Measurements from ENCODE around the gene MTERF2.
A peak's percentile ranks its signal among the peaks of the same experiment; 100 is the strongest.
"Not testable (repeated sequence)": the region's sequence is repeated elsewhere in the genome, so short reads cannot be mapped to it uniquely, and the experiment has no call there.

MTERF2 gene, protein sequence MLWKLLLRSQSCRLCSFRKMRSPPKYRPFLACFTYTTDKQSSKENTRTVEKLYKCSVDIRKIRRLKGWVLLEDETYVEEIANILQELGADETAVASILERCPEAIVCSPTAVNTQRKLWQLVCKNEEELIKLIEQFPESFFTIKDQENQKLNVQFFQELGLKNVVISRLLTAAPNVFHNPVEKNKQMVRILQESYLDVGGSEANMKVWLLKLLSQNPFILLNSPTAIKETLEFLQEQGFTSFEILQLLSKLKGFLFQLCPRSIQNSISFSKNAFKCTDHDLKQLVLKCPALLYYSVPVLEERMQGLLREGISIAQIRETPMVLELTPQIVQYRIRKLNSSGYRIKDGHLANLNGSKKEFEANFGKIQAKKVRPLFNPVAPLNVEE

DNA sequence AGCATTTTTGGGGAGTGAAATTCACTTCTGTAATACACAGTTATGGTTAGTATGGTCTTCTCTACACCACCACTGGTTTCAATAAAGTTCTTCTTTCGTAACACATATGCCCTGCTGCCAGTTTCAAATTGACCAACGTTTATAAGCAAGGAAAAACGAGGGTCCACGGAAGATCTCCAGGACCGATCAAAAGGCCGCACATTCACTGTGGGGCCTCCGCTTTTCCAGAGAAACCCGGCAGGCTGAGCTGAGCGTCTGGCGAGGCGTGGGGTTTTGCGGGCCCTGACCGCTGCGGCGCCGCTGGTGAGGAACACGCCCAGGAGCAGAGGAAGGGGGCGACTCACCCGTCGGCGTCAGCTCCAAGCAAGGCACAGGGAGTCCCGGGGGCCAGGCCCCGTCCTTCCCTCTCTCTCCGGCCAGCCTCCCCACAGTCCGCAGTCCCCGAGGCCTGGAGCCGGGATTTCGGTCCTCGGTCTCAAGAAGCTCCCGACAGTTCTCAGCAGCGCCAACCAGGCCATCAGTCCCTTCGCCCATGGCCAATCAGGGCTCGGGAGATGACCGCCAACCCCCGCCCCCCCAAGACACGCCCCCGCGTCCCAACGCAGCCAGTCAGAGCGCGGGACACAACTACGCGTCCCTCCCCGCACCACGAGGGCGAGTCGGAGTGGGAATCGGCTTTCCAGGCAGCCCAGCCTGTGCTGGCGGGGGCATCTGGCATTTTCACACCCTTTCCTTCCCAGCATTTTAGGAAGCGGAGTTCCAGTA is at the start of gene MTERF2:
MTERF2 (minus strand) TSS at position 522 of the 765 bp plus-strand sequence. CDS start 8,432 bp downstream, outside the sequence.
- peak; percentile 97 for DNase-seq

DNA sequence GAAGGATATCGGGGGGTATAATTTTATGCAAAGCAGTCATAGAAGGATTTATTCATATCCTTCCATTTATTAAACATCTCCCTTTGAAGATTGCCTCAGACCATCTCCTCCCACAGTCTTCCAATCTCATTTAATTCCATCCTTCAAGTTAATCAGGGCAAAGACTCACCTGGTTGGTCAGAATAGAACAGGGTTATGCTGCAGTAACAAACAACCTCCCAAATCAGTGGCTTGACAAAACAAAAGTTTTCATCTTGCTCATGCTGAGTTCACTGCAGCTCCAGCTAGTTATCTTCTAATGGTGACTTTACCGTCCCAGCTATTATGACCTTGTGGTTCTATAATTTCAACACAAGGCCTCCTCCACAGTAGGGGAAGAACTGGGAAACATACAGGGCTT is 48.8 kb upstream of the MTERF2 start:
- DNase-seq = no peak

DNA sequence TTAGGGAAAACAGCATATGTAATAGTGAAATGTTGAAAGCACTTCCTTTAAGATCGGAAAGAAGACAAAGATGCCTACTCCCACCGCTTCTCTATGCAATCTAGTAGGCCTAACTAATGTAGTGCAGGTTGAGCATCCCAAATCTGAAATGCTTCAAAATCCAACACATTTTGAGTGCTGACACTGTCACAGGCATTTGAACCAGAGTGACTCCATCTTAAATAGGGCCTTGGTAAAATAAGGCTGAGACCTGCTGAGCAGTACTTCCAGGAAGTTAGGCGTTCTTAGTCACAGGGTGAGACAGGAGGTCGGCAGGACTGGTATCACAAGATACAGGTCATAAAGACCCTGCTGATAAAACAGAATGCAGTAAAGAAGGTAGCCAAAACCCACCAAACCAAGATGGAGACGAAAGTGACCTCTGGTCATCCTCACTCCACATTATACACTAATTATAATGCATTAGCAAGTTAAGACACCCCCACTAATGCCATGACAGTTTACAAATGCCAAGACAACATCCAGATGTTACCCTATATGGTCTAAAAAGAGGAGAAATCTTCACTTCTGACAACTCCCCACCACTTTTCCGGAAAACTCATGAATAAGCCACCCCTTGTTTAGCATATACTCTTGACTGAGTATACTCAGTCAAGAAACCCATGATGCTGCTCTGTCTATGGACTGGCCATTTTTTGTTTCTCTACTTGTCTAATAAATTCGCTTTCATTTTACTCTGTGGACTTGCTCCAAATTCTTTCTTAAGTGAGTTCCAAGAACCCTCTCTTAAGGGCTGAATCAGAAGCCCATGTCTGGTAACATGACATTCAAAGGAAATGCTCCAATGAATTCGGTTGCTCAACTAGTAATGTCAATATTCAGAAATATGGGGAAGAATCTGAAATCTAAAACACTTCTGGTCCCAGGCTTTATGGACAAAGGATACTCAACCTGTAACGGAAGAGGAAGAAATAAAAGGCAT is 47.1 kb upstream of the MTERF2 start:
- DNase-seq = no peak

DNA sequence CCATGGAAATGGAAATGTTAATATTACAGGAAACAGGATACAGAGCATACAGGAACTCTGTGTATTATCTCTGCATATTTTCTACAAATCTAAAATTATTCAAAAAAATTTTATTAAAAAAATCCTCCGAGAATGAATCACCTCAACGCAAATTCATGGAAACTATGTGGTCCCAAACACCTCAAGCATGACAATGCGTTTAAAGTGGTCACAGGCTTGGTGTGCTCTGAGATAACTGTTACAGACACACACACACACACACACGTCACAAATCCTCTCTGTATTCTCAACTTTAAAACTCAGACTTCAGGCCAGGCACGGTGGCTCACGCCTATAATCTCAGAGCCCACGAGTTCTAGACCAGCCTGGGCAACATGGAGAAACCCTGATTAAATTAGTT is 45.3 kb upstream of the MTERF2 start:
- no peak for DNase-seq

DNA sequence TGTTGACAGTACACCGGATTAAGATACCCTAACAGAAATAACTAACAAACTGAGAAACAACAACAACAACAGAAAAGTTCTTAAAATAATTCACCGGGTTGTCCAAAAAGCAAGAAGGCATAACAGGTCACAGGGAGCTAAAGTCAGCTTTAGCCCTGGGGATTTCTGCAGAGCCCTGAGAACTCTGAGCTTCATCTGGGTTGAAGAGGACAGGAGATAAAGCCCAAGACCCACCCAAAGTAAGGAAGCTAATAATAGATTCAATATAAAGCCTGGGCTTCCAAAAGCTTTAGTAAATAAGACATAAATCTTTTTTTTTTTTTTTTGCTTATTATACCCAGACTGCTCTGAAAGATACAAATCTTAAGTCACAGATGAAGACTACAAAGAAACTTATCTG is 44.1 kb upstream of the MTERF2 start:
- no peak for DNase-seq

DNA sequence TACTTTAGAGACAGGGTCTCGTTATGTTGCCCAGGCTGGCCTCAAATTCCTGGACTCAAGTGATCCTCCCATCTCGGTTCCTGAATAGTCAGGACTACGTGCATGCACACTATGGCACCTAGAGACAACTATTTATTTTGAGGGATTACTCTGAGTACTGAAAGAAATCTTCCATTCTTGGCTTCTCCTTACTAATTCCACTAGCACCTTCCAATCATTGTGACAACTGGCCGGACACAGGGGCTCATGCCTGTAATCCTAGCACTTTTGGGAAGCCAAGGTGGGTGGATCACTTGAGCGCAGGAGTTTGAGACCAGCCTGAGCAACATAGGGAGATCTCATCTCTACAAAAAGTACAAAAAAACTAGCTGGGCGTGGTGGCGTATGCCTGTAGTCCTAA is 42.1 kb upstream of the MTERF2 start:
- peak; percentile 32 for DNase-seq

DNA sequence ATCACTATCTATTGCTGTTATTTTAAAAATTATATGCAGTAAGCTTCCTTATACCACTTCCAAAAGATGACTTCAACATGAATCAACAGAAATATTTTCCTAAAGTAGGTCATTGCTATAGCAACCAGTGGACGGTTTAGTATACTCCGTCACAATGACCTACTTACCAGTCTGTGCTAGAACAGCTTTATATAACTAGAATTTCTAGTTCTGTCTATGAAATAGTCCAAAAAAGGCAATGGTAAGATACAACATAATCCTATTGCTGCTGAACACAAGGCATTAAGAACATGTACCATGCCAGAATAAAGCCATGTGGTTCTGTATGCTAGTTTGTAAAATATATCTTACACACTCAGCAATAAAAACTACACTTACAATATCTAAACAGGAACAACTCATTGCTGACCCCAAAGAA is 40.7 kb upstream of the MTERF2 start:
- peak; percentile 95 for DNase-seq

DNA sequence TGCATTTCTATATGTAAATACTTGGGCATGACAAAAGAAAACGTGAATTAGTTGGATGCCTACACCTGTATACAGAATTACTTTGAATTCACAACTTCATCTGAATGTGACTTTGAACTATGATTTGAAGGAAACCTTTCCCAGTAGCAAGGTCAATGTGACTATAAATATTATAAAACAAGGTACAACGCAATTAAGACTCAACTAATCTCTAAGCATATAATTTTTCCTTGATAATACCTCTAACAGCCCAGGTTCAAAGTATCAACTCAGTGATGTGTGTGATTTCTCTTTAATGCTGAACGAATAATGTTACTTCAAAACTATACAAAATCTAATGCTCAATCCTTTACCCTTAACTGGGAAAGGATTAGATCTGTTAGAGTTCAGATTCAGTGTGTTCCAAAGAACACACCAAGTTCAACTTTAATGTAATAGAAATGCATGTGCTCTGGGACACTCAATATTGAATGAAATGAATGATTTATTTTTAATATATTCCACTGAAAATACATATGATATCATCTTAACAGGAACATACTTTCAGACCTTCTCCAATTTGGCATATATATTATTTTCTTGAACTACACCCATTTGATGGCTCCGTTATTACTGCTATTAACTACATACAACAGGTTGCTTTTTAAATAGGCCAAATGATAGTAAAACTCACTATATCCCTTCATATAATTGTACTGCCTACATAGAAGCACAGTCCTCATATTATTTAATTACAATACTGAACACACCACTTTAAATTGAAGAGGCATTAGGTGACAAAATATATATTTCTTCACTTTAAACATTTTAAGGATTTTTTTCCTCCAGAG is 40.1 kb upstream of the MTERF2 start:
- DNase-seq = no peak

DNA sequence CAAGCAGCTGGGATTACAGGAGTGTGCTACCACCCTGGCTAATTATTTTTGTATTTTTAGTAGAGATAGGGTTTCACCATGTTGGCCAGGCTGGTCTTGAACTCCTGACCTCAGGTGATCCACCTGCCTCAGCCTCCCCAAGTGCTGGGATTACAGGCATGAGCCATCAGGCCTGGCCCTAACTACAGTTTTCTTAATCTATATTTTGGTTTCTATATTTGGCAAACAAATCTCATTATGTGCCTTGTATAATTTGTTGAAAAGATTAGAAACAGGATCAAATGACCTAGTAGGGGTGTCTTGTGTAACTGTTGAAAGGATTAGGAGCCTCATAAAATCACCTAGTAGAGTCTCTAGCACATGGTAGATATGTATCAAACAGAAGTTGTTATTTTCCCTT is 39.4 kb upstream of the MTERF2 start:
- DNase-seq = not testable (repeated sequence)

DNA sequence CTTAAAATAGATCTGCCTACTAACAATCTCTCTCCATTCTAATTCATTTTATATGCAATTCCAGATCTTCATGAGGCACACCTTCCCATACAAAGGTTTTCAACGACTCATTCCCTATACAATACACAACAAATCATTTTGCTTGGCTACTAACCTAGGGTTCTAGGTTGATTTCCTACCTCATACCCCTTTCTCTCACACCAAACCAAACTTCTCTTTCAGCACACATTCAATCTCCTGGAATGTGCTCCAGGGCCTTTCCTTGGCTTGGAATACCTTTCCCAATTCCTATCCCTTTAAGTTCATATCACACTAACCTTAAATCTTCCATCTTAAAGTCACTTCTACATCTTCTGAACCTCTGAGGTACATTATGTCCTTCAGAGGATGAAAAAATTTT is 38.7 kb upstream of the MTERF2 start:
- DNase-seq = no peak

DNA sequence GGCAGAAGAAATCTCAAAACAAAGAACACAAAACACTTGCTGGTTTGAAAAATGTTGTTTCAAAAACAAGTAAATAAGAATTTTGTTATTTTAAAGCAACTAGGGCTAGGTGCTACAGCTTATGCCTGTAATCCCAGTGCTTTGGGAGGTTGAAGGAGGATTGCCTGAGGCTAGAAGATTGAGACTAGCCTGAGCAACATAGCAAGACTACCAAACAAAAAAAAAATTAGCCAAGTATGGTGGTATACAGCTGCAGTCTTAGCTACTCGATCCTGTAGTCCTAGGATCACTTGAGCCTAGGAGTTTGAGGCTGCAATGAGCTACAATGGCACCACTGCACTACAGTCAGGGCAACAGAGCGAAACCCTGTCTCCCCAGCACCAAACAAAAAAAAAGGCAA is 32.6 kb upstream of the MTERF2 start:
- no peak for DNase-seq

DNA sequence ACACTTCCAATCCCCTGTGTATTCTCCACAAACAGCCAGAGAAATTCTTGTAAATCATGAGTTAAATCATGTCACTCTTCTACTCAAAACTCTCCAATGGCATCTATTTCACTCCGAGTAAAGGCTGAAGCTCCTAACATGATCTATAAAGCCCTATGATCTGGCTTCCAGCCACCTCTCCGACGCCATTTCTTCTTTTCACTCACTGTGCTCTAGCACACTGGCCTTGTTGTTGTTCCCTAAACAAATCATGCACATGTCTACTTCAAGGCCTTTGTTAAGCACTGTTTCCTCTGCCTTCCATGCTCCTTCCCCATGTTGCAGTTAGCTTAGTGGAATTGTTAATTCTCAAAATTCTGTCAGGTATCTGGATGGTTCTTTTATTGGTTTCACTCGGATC is 30.1 kb upstream of the MTERF2 start:
- no peak for DNase-seq

DNA sequence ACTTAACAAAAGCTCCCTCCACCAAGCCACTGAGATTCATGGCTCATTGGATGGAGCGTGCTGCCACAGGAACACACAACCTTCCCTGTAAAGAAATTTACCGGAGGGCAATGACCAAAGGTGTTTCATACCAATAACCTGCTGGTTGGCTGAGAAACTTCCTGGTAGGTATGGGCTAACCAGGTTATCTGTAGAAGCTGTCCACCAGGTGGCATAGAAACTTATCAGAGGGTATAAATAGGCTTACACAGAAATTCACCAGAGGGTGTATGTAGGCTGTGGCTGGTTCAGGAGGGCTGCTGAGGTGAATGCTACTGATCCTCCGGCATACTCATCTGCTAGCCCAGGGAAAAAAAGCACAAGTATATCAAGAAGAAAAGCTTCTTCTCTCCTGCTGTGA is 27.1 kb upstream of the MTERF2 start:
- no peak for DNase-seq

DNA sequence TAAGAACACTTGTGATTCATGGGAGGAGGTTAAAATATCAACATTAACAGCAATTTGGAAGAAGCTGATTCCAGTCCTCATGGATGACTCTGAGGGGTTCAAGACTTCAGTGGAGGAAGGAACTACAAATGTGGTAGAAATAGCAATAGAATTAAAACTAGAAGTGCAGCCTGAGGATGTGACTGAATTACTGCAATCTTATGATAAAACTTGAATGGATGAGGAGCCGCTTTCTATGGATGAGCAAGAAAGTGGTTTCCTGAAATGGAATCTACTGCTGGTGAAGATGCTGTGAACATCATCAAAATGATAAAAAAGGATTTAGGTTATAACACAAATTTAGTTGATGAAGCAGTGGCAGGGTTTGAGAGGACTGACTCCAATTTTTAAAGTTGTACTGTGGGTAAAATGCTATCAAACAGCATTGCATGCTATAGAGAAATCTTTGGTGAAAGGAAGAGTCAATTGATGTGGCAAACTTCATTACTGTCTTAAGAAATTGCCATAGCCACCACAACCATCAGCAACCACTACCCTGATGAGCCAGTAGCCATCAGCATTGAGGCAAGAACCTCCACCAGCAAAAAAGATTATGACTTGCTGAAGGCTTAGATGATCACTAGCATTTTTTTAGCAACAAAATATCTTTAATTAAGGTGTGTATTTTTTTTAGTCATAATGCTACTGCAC is 25.9 kb upstream of the MTERF2 start:
- no peak for DNase-seq

DNA sequence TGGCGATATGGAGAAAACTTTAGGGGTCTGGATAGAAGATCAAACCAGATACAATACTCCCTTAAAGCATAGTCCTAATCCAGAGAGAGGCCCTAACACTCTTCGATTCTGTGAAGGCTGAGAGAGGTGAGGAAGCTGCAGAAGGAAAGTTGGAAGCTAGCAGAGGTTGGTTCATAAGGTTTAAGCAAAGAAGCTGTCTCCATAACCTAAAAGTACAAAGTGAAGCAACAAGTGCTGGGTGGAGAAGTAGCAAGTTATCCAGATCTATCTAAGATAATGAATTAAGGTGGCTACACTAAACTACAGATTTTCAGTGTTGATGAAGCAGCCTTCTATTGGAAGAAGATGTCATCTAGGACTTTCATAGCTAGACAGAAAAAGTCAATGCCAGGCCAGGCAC is 24.6 kb upstream of the MTERF2 start:
- DNase-seq = no peak

DNA sequence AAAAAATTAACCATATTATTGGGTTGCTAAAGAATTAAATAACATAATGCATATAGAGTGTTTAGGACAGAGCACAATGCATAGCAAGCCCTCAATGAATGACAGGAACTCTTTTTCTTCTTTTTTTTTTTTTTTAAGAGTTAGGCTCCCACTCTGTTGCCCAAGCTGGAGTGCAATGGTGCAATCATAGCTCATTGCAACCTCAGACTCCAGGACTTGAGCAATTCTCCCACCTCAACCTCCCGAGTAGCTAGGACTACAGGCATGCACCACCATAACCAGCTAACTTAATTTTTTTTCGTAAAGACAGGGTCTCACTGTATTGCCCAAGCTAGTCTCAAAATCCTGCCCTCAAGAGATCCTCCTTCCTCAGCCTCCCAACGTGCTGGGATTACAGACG is 20.5 kb upstream of the MTERF2 start:
- DNase-seq = no peak

DNA sequence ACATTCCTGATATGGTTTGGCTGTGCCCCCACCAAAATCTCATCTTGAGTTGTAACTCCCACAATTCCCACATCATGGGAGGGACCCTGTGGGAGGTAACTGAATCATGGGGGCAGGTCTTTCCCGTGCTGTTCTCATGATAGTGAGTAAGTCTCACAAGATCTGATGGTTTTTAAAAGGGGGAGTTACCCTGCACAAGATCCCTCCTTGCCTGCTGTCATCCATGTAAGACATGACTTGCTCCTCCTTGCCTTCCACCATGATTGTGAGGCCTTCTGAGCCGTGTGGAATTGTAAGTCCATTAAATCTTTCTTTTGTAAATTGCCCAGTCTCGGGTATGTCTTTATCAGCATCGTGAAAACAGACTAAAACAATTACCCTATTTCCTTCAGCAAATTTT is 15.7 kb upstream of the MTERF2 start:
- DNase-seq = not testable (repeated sequence)

DNA sequence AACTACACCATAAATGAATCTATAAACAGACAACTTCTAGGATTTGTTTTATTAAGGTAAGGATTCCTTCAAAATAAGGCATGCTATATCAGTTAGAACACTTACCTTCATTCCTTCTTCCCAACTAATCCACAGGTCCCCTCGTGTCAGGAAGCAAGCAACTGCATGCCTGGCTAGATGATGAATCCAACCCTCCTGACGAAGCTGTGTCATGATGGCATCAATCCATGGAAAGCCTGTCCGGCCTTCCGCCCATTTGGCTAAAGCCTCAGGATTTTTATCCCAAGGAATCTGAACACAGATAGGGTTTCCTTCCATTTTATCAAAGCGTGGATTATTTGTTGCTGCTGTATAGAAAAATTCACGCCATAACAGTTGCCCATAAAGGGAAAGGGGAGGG is 12.5 kb upstream of the MTERF2 start:
- no peak for DNase-seq

DNA sequence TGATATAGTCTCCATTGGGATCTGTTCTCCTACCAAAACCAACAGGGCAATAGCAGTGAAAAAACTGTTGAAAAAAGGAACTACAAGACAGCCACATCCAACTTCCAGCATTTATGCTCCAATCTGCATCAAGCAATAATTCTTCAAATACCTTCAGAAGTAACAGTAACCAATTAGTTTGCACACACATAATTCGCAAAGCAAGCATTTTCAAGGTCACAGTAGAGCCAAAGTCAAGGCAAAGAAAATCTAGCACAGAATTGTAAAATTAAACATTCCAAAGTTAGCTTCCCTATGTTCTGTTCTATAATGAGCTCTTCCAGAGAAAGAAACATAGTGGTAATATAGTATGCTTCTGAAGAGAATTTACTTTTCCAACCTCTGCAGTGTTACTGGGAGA is 11.0 kb upstream of the MTERF2 start:
- DNase-seq = no peak

DNA sequence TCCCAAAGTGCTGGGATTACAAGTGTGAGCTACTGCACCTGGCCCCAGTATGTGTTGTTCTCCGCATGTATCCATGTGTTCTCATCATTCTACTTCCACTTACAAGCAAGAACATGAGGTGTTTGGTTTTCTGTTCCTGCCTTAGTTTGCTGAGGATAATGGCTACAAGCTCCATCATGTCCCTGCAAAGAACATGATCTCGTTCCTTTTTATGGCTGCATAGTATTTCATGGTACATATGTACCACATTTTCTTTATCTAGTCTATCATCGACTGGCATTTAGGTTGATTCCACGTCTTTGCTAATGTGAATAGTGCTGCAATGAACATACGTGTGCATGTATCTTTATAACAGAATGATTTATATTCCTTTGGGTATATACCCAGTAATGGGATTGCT is 9.2 kb upstream of the MTERF2 start:
- not testable (repeated sequence) for DNase-seq

DNA sequence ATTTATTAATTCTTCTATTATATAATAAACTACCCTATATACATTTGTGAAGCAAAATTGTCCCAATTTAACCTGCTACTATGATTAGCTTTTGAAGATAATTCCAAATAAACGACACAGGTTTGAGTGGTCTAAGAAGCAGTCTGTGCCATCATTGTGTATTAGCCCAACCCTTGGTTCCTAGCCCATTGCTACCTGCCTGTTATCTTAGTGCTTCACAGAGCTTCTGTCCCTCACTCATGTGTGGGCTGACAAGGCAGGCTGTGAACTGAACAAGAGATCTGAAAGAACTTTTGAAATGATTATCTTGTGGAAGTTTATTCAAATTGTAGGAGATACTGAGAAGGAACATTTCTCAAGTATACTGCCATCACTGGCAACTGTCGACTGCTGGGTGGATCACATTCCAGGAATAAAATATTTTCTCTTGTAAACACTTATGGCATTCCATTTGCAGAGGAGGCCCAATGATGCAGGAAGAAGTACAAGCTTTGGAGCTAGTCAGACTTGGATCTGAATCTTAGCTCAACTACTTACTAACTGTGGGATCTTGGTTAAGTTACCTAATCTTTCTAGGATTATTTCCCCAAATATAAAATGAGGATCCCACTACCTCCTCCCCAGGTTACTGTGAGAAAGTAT is 7.8 kb upstream of the MTERF2 start:
- DNase-seq = no peak
